Activated naive CD4-positive, alpha-beta T cell treated with anti-CD3 and anti-CD28 coated beads, Interleukin-2, amount 50 U/mL, for 72 hours (primary cell): ENCODE measurements around the gene C7orf33. TPM values are rescaled to one million over a fixed set of nuclear protein-coding genes. Genes with fewer than 3 reads are reported as not detected.

Source experiments
- ATAC-seq, 2 donors: fragments of 150-1000 bp; cut with Tn5 transposase; 2 replicates each; pipeline ENCODE4 v1.10.0; 2021; ENCODE audit warnings: mild to moderate bottlenecking in 2 of 2, moderate library complexity in 2 of 2
- DNase-seq, 2 donors: peaks; one replicate each; pipeline ENCODE4 v3.0.0; 2021 to 2022; ENCODE audit warnings: low spot score in 2 of 2
- H3K27ac Mint-ChIP-seq, 2 donors: one replicate each; pipeline ENCODE4 v1.8.0; 2022; ENCODE audit warnings: mild to moderate bottlenecking in 2 of 2, mixed read lengths in 2 of 2
- H3K36me3 Mint-ChIP-seq, 2 donors: one replicate each; pipeline ENCODE4 v1.8.0; 2022; ENCODE audit warnings: mixed read lengths in 2 of 2
- H3K9me3 Mint-ChIP-seq, 2 donors: one replicate each; pipeline ENCODE4 v1.8.0; 2022; ENCODE audit warnings: mixed read lengths in 2 of 2
- total RNA-seq, 2 donors: library from RNA; stranded (reverse); gene quantifications; one replicate each; pipeline ENCODE4 v1.2.3, GENCODE V29; 2022

The C7orf33 gene
- total RNA-seq, 2 donors from 2014 or later: not detected

DNA sequence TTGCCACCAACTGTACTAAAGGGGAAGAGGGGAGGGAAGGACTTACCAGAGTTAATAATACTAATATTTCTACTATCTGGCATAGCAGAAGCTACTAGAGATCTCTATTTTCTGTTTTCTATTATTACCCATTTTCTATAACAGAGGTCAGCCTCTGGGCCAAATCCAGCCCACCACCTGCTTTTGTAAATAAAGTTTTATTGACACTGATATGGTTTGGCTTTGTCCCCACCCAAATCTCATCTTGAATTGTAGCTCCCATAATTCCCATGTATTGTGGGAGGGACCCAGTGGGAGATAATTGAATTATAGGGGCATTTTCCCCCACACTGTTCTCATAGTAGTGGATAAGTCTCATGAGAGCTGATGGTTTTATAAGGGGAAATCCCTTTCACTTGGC is 62.2 kb downstream of the C7orf33 start:
- no peak for DNase-seq
- ATAC-seq: no peak
- no peaks in the 10 kb centered on the region for H3K9me3 Mint-ChIP-seq
- H3K27ac Mint-ChIP-seq: no peak overlapping the region
- no peaks in the 10 kb centered on the region for H3K36me3 Mint-ChIP-seq

DNA sequence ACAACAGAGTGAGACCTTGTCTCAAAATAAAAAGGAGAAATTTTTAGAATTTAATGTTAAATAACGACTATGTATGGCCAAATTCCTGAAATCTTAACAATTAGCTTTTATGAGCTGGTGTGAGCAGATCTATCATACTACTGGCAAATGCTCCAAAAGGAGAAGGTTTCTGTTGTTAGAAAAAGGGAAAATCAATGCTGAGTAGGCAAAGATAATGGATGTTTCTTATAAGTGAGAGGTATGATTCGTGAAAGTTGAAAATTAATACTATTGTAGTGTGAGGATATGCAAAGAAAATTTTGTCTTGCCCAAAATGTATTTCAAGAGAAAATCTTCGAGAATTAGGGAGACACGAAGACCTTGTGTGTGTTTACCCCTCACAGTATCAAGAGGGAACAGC is 67.4 kb downstream of the C7orf33 start:
- H3K9me3 Mint-ChIP-seq: no peaks in the 10 kb centered on the region
- no peak for ATAC-seq
- no peak overlapping the region for H3K27ac Mint-ChIP-seq
- H3K36me3 Mint-ChIP-seq: no peaks in the 10 kb centered on the region
- DNase-seq: no peak

DNA sequence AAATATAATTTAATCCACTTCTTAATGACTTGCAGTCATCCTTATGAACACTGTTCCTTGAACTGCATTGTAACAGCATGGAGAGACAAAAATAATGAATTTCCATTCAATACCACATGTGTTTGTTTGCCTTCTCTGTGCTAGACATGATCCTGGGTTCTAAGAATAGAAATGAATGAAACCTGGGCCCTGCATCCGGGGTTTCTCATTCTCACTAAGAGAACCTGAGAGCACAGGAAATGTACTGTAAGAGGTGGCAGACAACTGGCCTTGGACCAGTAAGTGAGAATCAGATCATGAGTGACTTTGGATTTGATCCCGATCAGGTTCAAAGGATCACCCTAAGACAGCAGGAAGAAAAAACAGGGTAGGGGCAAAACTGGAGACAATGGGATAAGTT is 70.9 kb downstream of the C7orf33 start:
- H3K36me3 Mint-ChIP-seq: no peaks in the 10 kb centered on the region
- no peak overlapping the region for H3K27ac Mint-ChIP-seq
- DNase-seq (no peak), ATAC-seq (no peak)
- H3K9me3 Mint-ChIP-seq: no peaks in the 10 kb centered on the region

DNA sequence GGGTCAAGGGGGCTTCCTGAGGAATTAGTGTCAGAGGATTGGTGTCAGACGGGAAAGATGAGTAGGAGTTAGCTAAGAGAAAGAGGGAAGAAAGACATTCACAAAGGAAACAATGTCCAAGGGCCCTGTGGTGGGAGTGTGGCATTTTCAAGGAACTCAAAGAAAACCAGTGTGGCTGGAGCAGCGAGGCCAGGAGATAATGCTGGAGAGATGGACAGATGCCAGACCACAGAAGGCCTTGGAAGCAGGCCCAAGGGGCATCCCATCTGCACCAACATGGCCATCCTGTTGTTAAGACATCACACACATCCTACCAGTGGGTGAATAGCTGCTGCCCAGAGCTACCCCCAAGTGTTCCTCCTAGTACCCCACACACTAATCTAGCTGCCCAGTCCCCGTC is 72.1 kb downstream of the C7orf33 start:
- Mint-ChIP-seq H3K9me3 (no peaks in the 10 kb centered on the region), H3K36me3 (no peaks in the 10 kb centered on the region), H3K27ac (no peak overlapping the region)
- no peak for ATAC-seq
- no peak for DNase-seq

DNA sequence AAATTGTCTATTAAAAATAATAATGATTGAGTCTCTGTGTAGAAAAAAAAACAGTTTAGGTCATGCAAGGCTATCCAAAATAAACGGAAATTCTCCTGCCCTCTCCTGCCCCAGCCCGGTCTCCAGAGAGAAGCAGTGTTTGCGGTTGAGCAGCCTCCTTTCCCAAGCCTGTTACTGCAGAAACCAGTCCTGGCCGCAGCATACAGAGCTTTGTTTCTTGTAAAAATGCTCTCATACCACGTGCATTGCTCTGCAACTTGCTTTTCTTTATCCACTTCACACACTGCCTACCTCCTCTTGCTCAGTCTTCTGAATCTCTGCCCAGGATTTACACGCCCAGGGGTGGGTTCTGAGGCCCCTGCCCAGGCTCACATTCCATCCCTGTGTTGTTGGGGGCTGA is 73.8 kb downstream of the C7orf33 start:
- peaks cover 0 to 4% of the 10 kb centered on the region in 2 donors for H3K9me3 Mint-ChIP-seq
- ATAC-seq (no peak), DNase-seq (no peak)
- no peaks in the 10 kb centered on the region for H3K36me3 Mint-ChIP-seq
- no peak overlapping the region for H3K27ac Mint-ChIP-seq

DNA sequence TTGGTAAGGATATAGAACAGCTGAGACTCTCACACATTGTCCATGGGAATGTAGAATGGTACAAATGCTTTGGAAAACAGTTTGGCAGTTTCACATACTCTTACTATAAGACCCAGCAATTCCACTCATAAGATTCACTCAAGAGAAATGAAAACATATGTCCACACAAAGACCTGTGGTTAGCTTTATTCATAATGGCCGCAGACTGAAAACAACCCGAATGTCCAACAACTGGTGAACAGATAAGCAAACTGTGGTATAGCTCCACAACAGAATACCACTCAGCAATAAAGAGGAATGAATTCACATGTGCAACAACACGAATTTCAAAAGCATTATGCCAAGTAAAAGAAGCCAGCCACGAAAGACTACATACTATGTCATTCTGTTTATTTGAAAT is 74.7 kb downstream of the C7orf33 start:
- Mint-ChIP-seq H3K9me3 (peaks cover 0 to 4% of the 10 kb centered on the region in 2 donors), H3K36me3 (no peaks in the 10 kb centered on the region), H3K27ac (no peak overlapping the region)
- no peak for DNase-seq
- no peak for ATAC-seq

Other genes starting within 250 kb of the C7orf33 start
- gene CUL1, start 108.1 kb downstream of the C7orf33 start, total RNA-seq: 10 to 100 TPM; 52.1 to 80.0 TPM